Gastroesophageal sphincter (tissue), 3 donors: ENCODE results near the gene RGS16.

ENCODE experiments used
- CTCF ChIP-seq, 4 experiments: fragments of 200-600 bp in 2 of 4; fragments of 450-650 bp in 2 of 4; sonication (generic) in 1 of 4; IDR thresholded peaks; one replicate each; pipeline ENCODE4 v1.5.1; 2017 to 2019; ENCODE audit warnings: antibody characterized with exemption in 4 of 4, mild to moderate bottlenecking in 2 of 4, moderate library complexity in 2 of 4
- EP300 ChIP-seq: sonication (generic); formaldehyde crosslinking; IDR thresholded peaks from one replicate; pipeline ENCODE4 v1.6.1; 2017; ENCODE audit warnings: antibody characterized with exemption, mild to moderate bottlenecking
- POLR2A ChIP-seq, 2 donors: fragments of 450-650 bp; IDR thresholded peaks; one replicate each; pipeline ENCODE4 v1.6.1; 2017; ENCODE audit warnings: antibody characterized with exemption in 2 of 2, mild to moderate bottlenecking in 2 of 2, moderate library complexity in 1 of 2
- POLR2AphosphoS5 ChIP-seq: sonication (generic); formaldehyde crosslinking; IDR thresholded peaks from one replicate; pipeline ENCODE4 v1.6.1; 2017; ENCODE audit warnings: antibody characterized with exemption

- TF ChIP-seq CTCF (IDR thresholded peaks at IDR 0.05) (no peak), POLR2A (IDR thresholded peaks at IDR 0.05) (no peak), POLR2AphosphoS5 (no peak), EP300 (no peak)
Observed at GRCh38 chr1:182589931-182590330, 14.3 kb downstream of the RGS16 start.
